GM18951 (cell line): ENCODE results near the gene TF.

Experiments
- POLR2A ChIP-seq: IDR thresholded peaks from 4 replicates; pipeline ENCODE4 v1.6.1; 2011; ENCODE audit warnings: mild to moderate bottlenecking; ENCODE audit not compliant: insufficient read length, insufficient read depth; ENCODE audit errors: extremely low read depth
- in situ Hi-C: fragments of 300-500 bp; cut with MboI; formaldehyde crosslinking; loops from one replicate; pipeline ENCODE4 v1.12.0; 2022; ENCODE audit warnings: low sequenced_read_pairs, mixed read lengths, inconsistent platforms; ENCODE audit not compliant: unreplicated experiment

Gene TF

GRCh38 chr3:133821767-133822638 is 75.8 kb downstream of the TF start:
- no peak for TF ChIP-seq POLR2A
- in situ Hi-C loops: no loop called here

- in situ Hi-C loops: no loop called here
These were observed 78.8 kb downstream of the TF start for GRCh38 chr3:133824961-133825485.

GRCh38 chr3:133825969-133826727 is 80.0 kb downstream of the TF start:
- no peak for TF ChIP-seq POLR2A
- in situ Hi-C loops: no loop called here

More at GRCh38 chr3:133824961-133825485, 78.8 kb downstream of the TF start:
- no peak for TF ChIP-seq POLR2A

- in situ Hi-C loops: no loop called here
- TF ChIP-seq POLR2A: no peak
These were observed 80.9 kb downstream of the TF start for GRCh38 chr3:133827136-133827535.

- no peak for TF ChIP-seq POLR2A
- in situ Hi-C loops: no loop called here
These were observed 81.5 kb downstream of the TF start for GRCh38 chr3:133827684-133828083.

- no peak for TF ChIP-seq POLR2A
- in situ Hi-C loops: no loop called here
These were observed 82.5 kb downstream of the TF start for GRCh38 chr3:133828576-133829309.

GRCh38 chr3:133829310-133829707 is 83.1 kb downstream of the TF start:
- in situ Hi-C loops: no loop called here
- no peak for TF ChIP-seq POLR2A

- in situ Hi-C loops: no loop called here
- TF ChIP-seq POLR2A: no peak
These were observed 83.9 kb downstream of the TF start for GRCh38 chr3:133830071-133830470.

- in situ Hi-C loops: no loop called here
- no peak for TF ChIP-seq POLR2A
These were observed 86.0 kb downstream of the TF start for GRCh38 chr3:133831966-133832801.

GRCh38 chr3:133832802-133833144 is 86.6 kb downstream of the TF start:
- no peak for TF ChIP-seq POLR2A

GRCh38 chr3:133833267-133833666 is 87.1 kb downstream of the TF start:
- TF ChIP-seq POLR2A: no peak
- in situ Hi-C loops: no loop called here

More at GRCh38 chr3:133832802-133833144, 86.6 kb downstream of the TF start:
- in situ Hi-C loops: no loop called here

- in situ Hi-C loops: no loop called here
- TF ChIP-seq POLR2A: no peak
These were observed 87.9 kb downstream of the TF start for GRCh38 chr3:133833880-133834620.
